ENCODE results near the gene ITSN1. TPM values are rescaled to one million over a fixed set of nuclear protein-coding genes. Genes with fewer than 3 reads are reported as not detected.

Gene ITSN1
- total and polyA plus RNA-seq, 2 donors from 2014 or later = 8.1 to 42.5 TPM

GRCh38 chr21:33836408-33836807 is 194.1 kb downstream of the ITSN1 start:
- Histone ChIP-seq H3K4me1 (ENCODE audit: control insufficient read depth in 2 of 3, insufficient read depth in 2 of 3, low read depth in 1 of 3, low read length in 3 of 3) (peaks cover 0 to 5% (median 4%) of the 10 kb centered on the region in 3 donors), H3K27ac (ENCODE audit: low read depth in 2 of 2, low read length in 2 of 2) (no peak overlapping the region), H3K27me3 (ENCODE audit: control insufficient read depth, insufficient read depth, low read length) (no peaks in the 10 kb centered on the region), H3K9me3 (ENCODE audit: control insufficient read depth in 2 of 3, insufficient read depth in 1 of 3, low read length in 3 of 3) (no peaks in the 10 kb centered on the region), H3K9ac (ENCODE audit: low read length in 3 of 3) (no peak overlapping the region), H3K4me3 (ENCODE audit: low read length in 3 of 3) (no peak overlapping the region), H3K36me3 (ENCODE audit: control insufficient read depth in 2 of 3, insufficient read depth in 3 of 3, low read length in 3 of 3) (peaks cover 2 to 8% (median 2%) of the 10 kb centered on the region in 3 donors)
- intact Hi-C loops (cut with DNase I) = no loop called here
- TF ChIP-seq CTCF (IDR thresholded peaks at IDR 0.05; ENCODE audit: borderline replicate concordance, extremely low read depth, insufficient read depth) = no peak
- no peak for FAIRE-seq
- no peak for DNase-seq

GRCh38 chr21:33839167-33839716 is 196.9 kb downstream of the ITSN1 start:
- FAIRE-seq (no peak), DNase-seq (no peak)
- Histone ChIP-seq H3K9me3 (ENCODE audit: control insufficient read depth in 2 of 3, insufficient read depth in 1 of 3, low read length in 3 of 3) (no peaks in the 10 kb centered on the region), H3K9ac (ENCODE audit: low read length in 3 of 3) (no peak overlapping the region), H3K36me3 (ENCODE audit: control insufficient read depth in 2 of 3, insufficient read depth in 3 of 3, low read length in 3 of 3) (peaks cover 0 to 8% (median 0%) of the 10 kb centered on the region in 3 donors), H3K27ac (ENCODE audit: low read depth in 2 of 2, low read length in 2 of 2) (no peak overlapping the region), H3K4me1 (ENCODE audit: control insufficient read depth in 2 of 3, insufficient read depth in 2 of 3, low read depth in 1 of 3, low read length in 3 of 3) (peaks cover 0 to 13% (median 8%) of the 10 kb centered on the region in 3 donors), H3K4me3 (ENCODE audit: low read length in 3 of 3) (no peak overlapping the region), H3K27me3 (ENCODE audit: control insufficient read depth, insufficient read depth, low read length) (no peaks in the 10 kb centered on the region)
- intact Hi-C loops (cut with DNase I) = no loop called here
- no peak for TF ChIP-seq CTCF (IDR thresholded peaks at IDR 0.05; ENCODE audit: borderline replicate concordance, extremely low read depth, insufficient read depth)

GRCh38 chr21:33839806-33840205 is 197.5 kb downstream of the ITSN1 start:
- intact Hi-C loops (cut with DNase I) = no loop called here
- no peak for FAIRE-seq
- DNase-seq = peak in 2 of 5 donors; percentile 27 to 44

More at GRCh38 chr21:33839806-33840205, 197.5 kb downstream of the ITSN1 start:
- H3K27ac ChIP-seq (ENCODE audit: low read depth in 2 of 2, low read length in 2 of 2) = no peak overlapping the region
- H3K36me3 ChIP-seq (ENCODE audit: control insufficient read depth in 2 of 3, insufficient read depth in 3 of 3, low read length in 3 of 3) = peaks cover 0 to 8% (median 0%) of the 10 kb centered on the region in 3 donors
- no peaks in the 10 kb centered on the region for H3K9me3 ChIP-seq (ENCODE audit: control insufficient read depth in 2 of 3, insufficient read depth in 1 of 3, low read length in 3 of 3)
- no peak for TF ChIP-seq CTCF (IDR thresholded peaks at IDR 0.05; ENCODE audit: borderline replicate concordance, extremely low read depth, insufficient read depth)
- no peak overlapping the region for H3K9ac ChIP-seq (ENCODE audit: low read length in 3 of 3)
- no peaks in the 10 kb centered on the region for H3K27me3 ChIP-seq (ENCODE audit: control insufficient read depth, insufficient read depth, low read length)
- H3K4me1 ChIP-seq (ENCODE audit: control insufficient read depth in 2 of 3, insufficient read depth in 2 of 3, low read depth in 1 of 3, low read length in 3 of 3) = peaks cover 0 to 15% (median 12%) of the 10 kb centered on the region in 3 donors
- no peak overlapping the region for H3K4me3 ChIP-seq (ENCODE audit: low read length in 3 of 3)
